Measurements from ENCODE around the gene EFL1. TPM values are rescaled to one million over a fixed set of nuclear protein-coding genes. Genes with fewer than 3 reads are reported as not detected.

Gene EFL1
- total RNA-seq (2022; extraction: Qiagen RNA extraction), result 20.0 to 27.8 TPM (median 23.6 TPM) in 5 replicates

DNA sequence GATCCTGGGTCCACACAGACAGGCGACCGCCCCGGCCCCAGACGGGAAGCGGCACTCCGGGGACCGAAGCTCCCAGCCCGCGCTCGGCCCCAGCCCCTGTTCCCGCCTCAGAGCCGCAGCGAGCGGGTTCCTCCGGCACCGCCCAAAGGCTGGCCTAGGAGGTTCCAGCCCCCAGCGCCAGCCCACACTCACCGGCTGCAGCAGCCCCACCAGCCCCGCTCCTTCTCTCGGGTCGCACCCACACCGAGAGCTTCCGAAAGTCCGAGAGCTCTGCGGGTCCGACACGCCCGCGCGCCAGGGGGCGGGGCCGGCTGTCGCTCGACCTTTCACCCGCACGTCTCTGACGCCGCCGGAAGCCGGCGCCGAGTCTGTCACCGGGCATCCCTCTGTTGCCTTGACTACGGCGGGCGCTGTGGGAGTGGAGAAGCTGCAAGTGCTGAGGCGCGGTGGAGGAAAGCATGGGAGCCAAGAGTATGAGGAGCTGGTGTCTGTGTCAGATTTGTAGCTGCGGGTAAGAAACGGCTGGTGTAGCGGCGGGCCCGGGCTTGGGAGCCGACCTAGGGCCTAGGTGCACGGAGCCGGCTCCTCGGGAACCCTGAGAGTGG, at the start of gene EFL1, which contains the start of gene SAXO2:
EFL1 (minus strand) TSS at position 313 of the 605 bp plus-strand sequence. CDS start 956 bp downstream, outside the sequence.
SAXO2 (plus strand) TSS at position 397 of the 605 bp plus-strand sequence; CDS start at position 459, 62 bp downstream.

Other genes starting within 250 kb of the EFL1 start
- gene MEX3B, start 216.7 kb downstream of the EFL1 start, total RNA-seq (2022; extraction: Qiagen RNA extraction), result 3.2 to 4.5 TPM (median 4.2 TPM) in 5 replicates
- 1.8 to 2.4 TPM (median 2.1 TPM) in 5 replicates for gene SAXO2, start 84 bp upstream of the EFL1 start, total RNA-seq (2022; extraction: Qiagen RNA extraction)
- 0.37 to 0.71 TPM (median 0.44 TPM) in 5 replicates for gene GOLGA6L10, start 86.7 kb upstream of the EFL1 start, total RNA-seq (2022; extraction: Qiagen RNA extraction)
- 1.5 to 2.6 TPM (median 2.3 TPM) in 5 replicates for gene GOLGA6L9, start 167.1 kb upstream of the EFL1 start, total RNA-seq (2022; extraction: Qiagen RNA extraction)